Esophagus squamous epithelium (tissue), 4 donors: ENCODE results near the gene TP53.

Source experiments
- CTCF ChIP-seq, 6 experiments: fragments of 450-650 bp in 4 of 6; fragments of 200-600 bp in 2 of 6; sonication (generic) in 2 of 6; IDR thresholded peaks; one replicate each; pipeline ENCODE4 v1.5.1; 2016 to 2019; ENCODE audit warnings: antibody characterized with exemption in 6 of 6, mild to moderate bottlenecking in 4 of 6, moderate library complexity in 4 of 6
- POLR2A ChIP-seq, 4 donors: fragments of 450-650 bp; IDR thresholded peaks; one replicate each; pipeline ENCODE4 v1.6.1; 2017; ENCODE audit warnings: antibody characterized with exemption in 4 of 4, mild to moderate bottlenecking in 4 of 4, moderate library complexity in 3 of 4

DNA sequence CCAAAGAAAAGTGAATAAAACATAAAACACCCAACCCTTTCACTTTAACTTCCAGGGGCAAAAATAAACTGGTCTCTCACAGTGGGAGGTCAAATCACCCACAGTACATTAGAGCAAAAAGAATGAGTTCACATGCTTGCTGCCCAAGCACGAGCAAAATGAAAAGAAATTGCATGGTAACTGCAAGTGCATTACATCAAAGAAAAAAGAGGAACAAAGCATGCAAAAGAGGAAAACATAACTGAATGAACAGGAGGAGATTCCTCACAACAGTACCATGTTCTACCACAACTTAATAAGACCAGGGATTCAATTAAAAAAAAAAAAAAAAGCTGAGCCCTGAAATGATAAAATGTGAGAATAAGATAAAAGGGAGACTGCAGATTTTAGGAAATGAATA lies 42.5 kb upstream of the TP53 start:
- TF ChIP-seq CTCF (IDR thresholded peaks at IDR 0.05) (no peak), POLR2A (IDR thresholded peaks at IDR 0.05) (no peak)
